ENCODE results near the gene CLMN.
A peak's percentile ranks its signal among the peaks of the same experiment; 100 is the strongest.

The CLMN gene

GRCh38 chr14:95341564-95341963, 21.9 kb upstream of the CLMN start:
- DNase-seq: no peak

- no peak for DNase-seq
Observed at GRCh38 chr14:95341115-95341514, 21.4 kb upstream of the CLMN start.

GRCh38 chr14:95340201-95340697, 20.5 kb upstream of the CLMN start:
- peak; percentile 38 for DNase-seq

GRCh38 chr14:95339301-95339865, 19.7 kb upstream of the CLMN start:
- DNase-seq: no peak

GRCh38 chr14:95338436-95338835, 18.7 kb upstream of the CLMN start:
- DNase-seq: no peak

GRCh38 chr14:95337041-95337595, 17.4 kb upstream of the CLMN start:
- no peak for DNase-seq

- DNase-seq: no peak
Observed at GRCh38 chr14:95336192-95336760, 16.6 kb upstream of the CLMN start.

GRCh38 chr14:95335071-95335470, 15.4 kb upstream of the CLMN start:
- DNase-seq: no peak

- DNase-seq: no peak
Observed at GRCh38 chr14:95334044-95334443, 14.3 kb upstream of the CLMN start.

- no peak for DNase-seq
Observed at GRCh38 chr14:95332641-95333040, 12.9 kb upstream of the CLMN start.

- DNase-seq: no peak
Observed at GRCh38 chr14:95331708-95332408, 12.2 kb upstream of the CLMN start.

GRCh38 chr14:95330591-95331370, 11.1 kb upstream of the CLMN start:
- DNase-seq: no peak

- no peak for DNase-seq
Observed at GRCh38 chr14:95329941-95330340, 10.2 kb upstream of the CLMN start.

- DNase-seq: peak; percentile 68
Observed at GRCh38 chr14:95328729-95329503, 9.2 kb upstream of the CLMN start.

- DNase-seq: no peak
Observed at GRCh38 chr14:95327558-95328374, 8.1 kb upstream of the CLMN start.

GRCh38 chr14:95326987-95327386, 7.3 kb upstream of the CLMN start:
- no peak for DNase-seq

- DNase-seq: peak; percentile 6
Observed at GRCh38 chr14:95323917-95324316, 4.2 kb upstream of the CLMN start.

GRCh38 chr14:95323361-95323760, 3.7 kb upstream of the CLMN start:
- no peak for DNase-seq

- no peak for DNase-seq
Observed at GRCh38 chr14:95322651-95323050, 2.9 kb upstream of the CLMN start.

- no peak for DNase-seq
Observed at GRCh38 chr14:95321693-95322455, 2.2 kb upstream of the CLMN start.
